ENCODE results near the gene NRP1. TPM values are rescaled to one million over a fixed set of nuclear protein-coding genes. Genes with fewer than 3 reads are reported as not detected.

The NRP1 gene
- total RNA-seq, 1 experiment from 2014 or later, result 3.0 TPM

DNA sequence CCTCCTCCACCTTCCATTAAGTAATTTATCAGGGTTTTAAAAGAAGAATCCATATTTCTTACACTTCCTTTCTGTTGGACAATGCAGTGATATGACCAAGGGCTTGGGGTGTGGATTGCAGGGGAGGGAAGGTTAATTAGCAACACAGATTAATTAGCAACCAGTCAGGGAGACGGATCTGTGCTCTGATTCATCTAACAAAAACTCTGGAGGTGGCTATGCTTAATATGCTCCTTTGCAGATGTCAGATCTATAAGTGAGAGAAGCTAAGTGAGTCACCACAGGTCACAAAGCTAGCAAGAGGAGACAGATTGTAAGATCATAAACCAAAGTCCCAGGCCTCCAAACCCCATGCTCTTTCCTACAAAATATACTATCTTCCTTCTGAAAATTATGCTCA, 197.7 kb downstream of the NRP1 start:
- no peaks in the 10 kb centered on the region for H3K27me3 Mint-ChIP-seq (ENCODE audit: low read depth)
- TF ChIP-seq NFYB (CRISPR knock-in tag; conservative IDR thresholded peaks at IDR 0.05; ENCODE audit: low read depth), result no peak
- TF ChIP-seq, protein P1, sequence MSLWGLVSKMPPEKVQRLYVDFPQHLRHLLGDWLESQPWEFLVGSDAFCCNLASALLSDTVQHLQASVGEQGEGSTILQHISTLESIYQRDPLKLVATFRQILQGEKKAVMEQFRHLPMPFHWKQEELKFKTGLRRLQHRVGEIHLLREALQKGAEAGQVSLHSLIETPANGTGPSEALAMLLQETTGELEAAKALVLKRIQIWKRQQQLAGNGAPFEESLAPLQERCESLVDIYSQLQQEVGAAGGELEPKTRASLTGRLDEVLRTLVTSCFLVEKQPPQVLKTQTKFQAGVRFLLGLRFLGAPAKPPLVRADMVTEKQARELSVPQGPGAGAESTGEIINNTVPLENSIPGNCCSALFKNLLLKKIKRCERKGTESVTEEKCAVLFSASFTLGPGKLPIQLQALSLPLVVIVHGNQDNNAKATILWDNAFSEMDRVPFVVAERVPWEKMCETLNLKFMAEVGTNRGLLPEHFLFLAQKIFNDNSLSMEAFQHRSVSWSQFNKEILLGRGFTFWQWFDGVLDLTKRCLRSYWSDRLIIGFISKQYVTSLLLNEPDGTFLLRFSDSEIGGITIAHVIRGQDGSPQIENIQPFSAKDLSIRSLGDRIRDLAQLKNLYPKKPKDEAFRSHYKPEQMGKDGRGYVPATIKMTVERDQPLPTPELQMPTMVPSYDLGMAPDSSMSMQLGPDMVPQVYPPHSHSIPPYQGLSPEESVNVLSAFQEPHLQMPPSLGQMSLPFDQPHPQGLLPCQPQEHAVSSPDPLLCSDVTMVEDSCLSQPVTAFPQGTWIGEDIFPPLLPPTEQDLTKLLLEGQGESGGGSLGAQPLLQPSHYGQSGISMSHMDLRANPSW (CRISPR knock-in tag; conservative IDR thresholded peaks at IDR 0.05; ENCODE audit: low read depth), result no peak
- TF ChIP-seq, protein P2, sequence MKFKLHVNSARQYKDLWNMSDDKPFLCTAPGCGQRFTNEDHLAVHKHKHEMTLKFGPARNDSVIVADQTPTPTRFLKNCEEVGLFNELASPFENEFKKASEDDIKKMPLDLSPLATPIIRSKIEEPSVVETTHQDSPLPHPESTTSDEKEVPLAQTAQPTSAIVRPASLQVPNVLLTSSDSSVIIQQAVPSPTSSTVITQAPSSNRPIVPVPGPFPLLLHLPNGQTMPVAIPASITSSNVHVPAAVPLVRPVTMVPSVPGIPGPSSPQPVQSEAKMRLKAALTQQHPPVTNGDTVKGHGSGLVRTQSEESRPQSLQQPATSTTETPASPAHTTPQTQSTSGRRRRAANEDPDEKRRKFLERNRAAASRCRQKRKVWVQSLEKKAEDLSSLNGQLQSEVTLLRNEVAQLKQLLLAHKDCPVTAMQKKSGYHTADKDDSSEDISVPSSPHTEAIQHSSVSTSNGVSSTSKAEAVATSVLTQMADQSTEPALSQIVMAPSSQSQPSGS (CRISPR knock-in tag; IDR thresholded peaks at IDR 0.05; ENCODE audit: borderline replicate concordance, low read depth), result no peak
- TF ChIP-seq SMAD4 (CRISPR knock-in tag; IDR thresholded peaks at IDR 0.05), result no peak
- TF ChIP-seq IRF2 (CRISPR knock-in tag; IDR thresholded peaks at IDR 0.05; ENCODE audit: borderline replicate concordance, low read depth), result no peak
- TF ChIP-seq MYBL2 (CRISPR knock-in tag; IDR thresholded peaks at IDR 0.05), result no peak
- no peak for TF ChIP-seq ZNF317 (CRISPR knock-in tag; IDR thresholded peaks at IDR 0.05; ENCODE audit: borderline replicate concordance, low read depth)
- no peak for TF ChIP-seq ZBTB21 (CRISPR knock-in tag; IDR thresholded peaks at IDR 0.05; ENCODE audit: borderline replicate concordance)
- POLR2A ChIA-PET, result no interaction called here
- H3K4me1 Mint-ChIP-seq, result peaks cover 2% of the 10 kb centered on the region; the same call in 1 of the 2 replicates
- no peak for DNase-seq (ENCODE audit: low spot score)
- H3K4me3 Mint-ChIP-seq, result no peak overlapping the region
- CTCF ChIA-PET, result no interaction called here
- H3K9me3 Mint-ChIP-seq, result no peaks in the 10 kb centered on the region
- no peak for ATAC-seq
- H3K27ac Mint-ChIP-seq, result no peak overlapping the region
- no peaks in the 10 kb centered on the region for H3K36me3 Mint-ChIP-seq

DNA sequence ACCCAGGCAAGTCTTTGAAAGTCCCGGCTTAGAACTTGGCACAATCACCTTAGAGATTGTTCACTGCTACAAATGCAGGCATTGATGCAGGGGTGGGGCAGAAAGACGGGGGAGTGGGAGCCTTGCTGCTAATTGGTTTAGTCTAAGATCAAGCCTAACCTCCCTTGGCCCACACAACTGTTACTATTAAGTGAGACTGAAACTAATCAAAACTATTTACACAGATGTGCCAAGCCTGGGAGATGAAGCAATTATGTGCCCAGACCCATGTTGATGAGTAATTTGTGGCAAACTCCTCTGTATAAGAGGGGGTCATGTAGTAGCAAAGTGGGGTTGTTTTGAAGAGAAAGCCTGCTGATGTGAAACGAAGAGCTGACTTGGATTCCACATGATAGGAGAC, 198.2 kb downstream of the NRP1 start:
- ATAC-seq, result no peak

More for the DNA sequence above, 198.2 kb downstream of the NRP1 start:
- DNase-seq (ENCODE audit: low spot score), result no peak
- no peaks in the 10 kb centered on the region for H3K36me3 Mint-ChIP-seq
- POLR2A ChIA-PET, result no interaction called here
- H3K4me3 Mint-ChIP-seq, result no peak overlapping the region
- H3K27me3 Mint-ChIP-seq (ENCODE audit: low read depth), result no peaks in the 10 kb centered on the region
- TF ChIP-seq NFE2L1 (CRISPR knock-in tag; IDR thresholded peaks at IDR 0.05) (no peak), JAZF1 (CRISPR knock-in tag; IDR thresholded peaks at IDR 0.05) (no peak), SP1 (CRISPR knock-in tag; conservative IDR thresholded peaks at IDR 0.05) (no peak), FOXP1 (CRISPR knock-in tag; IDR thresholded peaks at IDR 0.05; ENCODE audit: borderline replicate concordance) (no peak), RORB (CRISPR knock-in tag; IDR thresholded peaks at IDR 0.05) (no peak), NFYB (CRISPR knock-in tag; conservative IDR thresholded peaks at IDR 0.05; ENCODE audit: low read depth) (no peak), TEAD4 (CRISPR knock-in tag; IDR thresholded peaks at IDR 0.05) (no peak), SMAD3 (CRISPR knock-in tag; IDR thresholded peaks at IDR 0.05; ENCODE audit: borderline replicate concordance) (no peak), RELA (CRISPR knock-in tag; IDR thresholded peaks at IDR 0.05; ENCODE audit: borderline replicate concordance) (no peak), CREB1 (CRISPR knock-in tag; IDR thresholded peaks at IDR 0.05) (no peak), ZNF138 (CRISPR knock-in tag; conservative IDR thresholded peaks at IDR 0.05) (no peak), NR1H2 (CRISPR knock-in tag; IDR thresholded peaks at IDR 0.05) (no peak), ATF1 (CRISPR knock-in tag; IDR thresholded peaks at IDR 0.05) (no peak), PRRX2 (CRISPR knock-in tag; IDR thresholded peaks at IDR 0.05) (no peak), MXD4 (CRISPR knock-in tag; IDR thresholded peaks at IDR 0.05; ENCODE audit: borderline replicate concordance) (no peak)
- TF ChIP-seq, protein P3, sequence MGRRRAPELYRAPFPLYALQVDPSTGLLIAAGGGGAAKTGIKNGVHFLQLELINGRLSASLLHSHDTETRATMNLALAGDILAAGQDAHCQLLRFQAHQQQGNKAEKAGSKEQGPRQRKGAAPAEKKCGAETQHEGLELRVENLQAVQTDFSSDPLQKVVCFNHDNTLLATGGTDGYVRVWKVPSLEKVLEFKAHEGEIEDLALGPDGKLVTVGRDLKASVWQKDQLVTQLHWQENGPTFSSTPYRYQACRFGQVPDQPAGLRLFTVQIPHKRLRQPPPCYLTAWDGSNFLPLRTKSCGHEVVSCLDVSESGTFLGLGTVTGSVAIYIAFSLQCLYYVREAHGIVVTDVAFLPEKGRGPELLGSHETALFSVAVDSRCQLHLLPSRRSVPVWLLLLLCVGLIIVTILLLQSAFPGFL (CRISPR knock-in tag; IDR thresholded peaks at IDR 0.05; ENCODE audit: borderline replicate concordance), result no peak
- TF ChIP-seq, protein P4, sequence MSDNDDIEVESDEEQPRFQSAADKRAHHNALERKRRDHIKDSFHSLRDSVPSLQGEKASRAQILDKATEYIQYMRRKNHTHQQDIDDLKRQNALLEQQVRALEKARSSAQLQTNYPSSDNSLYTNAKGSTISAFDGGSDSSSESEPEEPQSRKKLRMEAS (CRISPR knock-in tag; IDR thresholded peaks at IDR 0.05), result no peak
- TF ChIP-seq, protein P5, sequence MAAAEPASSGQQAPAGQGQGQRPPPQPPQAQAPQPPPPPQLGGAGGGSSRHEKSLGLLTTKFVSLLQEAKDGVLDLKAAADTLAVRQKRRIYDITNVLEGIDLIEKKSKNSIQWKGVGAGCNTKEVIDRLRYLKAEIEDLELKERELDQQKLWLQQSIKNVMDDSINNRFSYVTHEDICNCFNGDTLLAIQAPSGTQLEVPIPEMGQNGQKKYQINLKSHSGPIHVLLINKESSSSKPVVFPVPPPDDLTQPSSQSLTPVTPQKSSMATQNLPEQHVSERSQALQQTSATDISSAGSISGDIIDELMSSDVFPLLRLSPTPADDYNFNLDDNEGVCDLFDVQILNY (CRISPR knock-in tag; IDR thresholded peaks at IDR 0.05), result no peak
- TF ChIP-seq, protein P2 (CRISPR knock-in tag; IDR thresholded peaks at IDR 0.05; ENCODE audit: borderline replicate concordance, low read depth), result no peak
- H3K27ac Mint-ChIP-seq, result no peak overlapping the region
- peaks cover 2% of the 10 kb centered on the region; the same call in 1 of the 2 replicates for H3K4me1 Mint-ChIP-seq
- no peaks in the 10 kb centered on the region for H3K9me3 Mint-ChIP-seq
- CTCF ChIA-PET, result no interaction called here

Measured in WTC11 (cell line).